Measurements from ENCODE around the gene LYPD8.
"Not testable (repeated sequence)": the region's sequence is repeated elsewhere in the genome, so short reads cannot be mapped to it uniquely, and the experiment has no call there.

Gene LYPD8

GRCh38 chr1:248755517-248755916 is at the start of gene LYPD8:
Gene LYPD8, minus strand, starts transcription at chr1:248755759. Its CDS starts 4,678 bp downstream, at chr1:248751081.
- no peak for DNase-seq

- DNase-seq: peak; percentile 70
Observed at GRCh38 chr1:248804771-248805681, 49.5 kb upstream of the LYPD8 start.

- DNase-seq: not testable (repeated sequence)
Observed at GRCh38 chr1:248803501-248803900, 47.9 kb upstream of the LYPD8 start.

GRCh38 chr1:248802454-248802853 is 46.9 kb upstream of the LYPD8 start:
- no peak for DNase-seq

- DNase-seq: no peak
Observed at GRCh38 chr1:248800459-248800858, 44.9 kb upstream of the LYPD8 start.

- no peak for DNase-seq
Observed at GRCh38 chr1:248798791-248799190, 43.2 kb upstream of the LYPD8 start.

- not testable (repeated sequence) for DNase-seq
Observed at GRCh38 chr1:248794663-248795062, 39.1 kb upstream of the LYPD8 start.

- DNase-seq: no peak
Observed at GRCh38 chr1:248793592-248793991, 38.0 kb upstream of the LYPD8 start.

GRCh38 chr1:248792342-248792741 is 36.8 kb upstream of the LYPD8 start:
- no peak for DNase-seq

GRCh38 chr1:248791010-248791409 is 35.5 kb upstream of the LYPD8 start:
- no peak for DNase-seq

GRCh38 chr1:248790456-248790855 is 34.9 kb upstream of the LYPD8 start:
- DNase-seq: no peak

- not testable (repeated sequence) for DNase-seq
Observed at GRCh38 chr1:248789337-248789736, 33.8 kb upstream of the LYPD8 start.

- no peak for DNase-seq
Observed at GRCh38 chr1:248788327-248788726, 32.8 kb upstream of the LYPD8 start.

- no peak for DNase-seq
Observed at GRCh38 chr1:248787430-248787829, 31.9 kb upstream of the LYPD8 start.

- DNase-seq: no peak
Observed at GRCh38 chr1:248786156-248786555, 30.6 kb upstream of the LYPD8 start.

- no peak for DNase-seq
Observed at GRCh38 chr1:248783367-248783766, 27.8 kb upstream of the LYPD8 start.

- DNase-seq: no peak
Observed at GRCh38 chr1:248782416-248783141, 27.0 kb upstream of the LYPD8 start.

GRCh38 chr1:248779350-248779749 is 23.8 kb upstream of the LYPD8 start:
- no peak for DNase-seq

- DNase-seq: no peak
Observed at GRCh38 chr1:248778906-248779305, 23.3 kb upstream of the LYPD8 start.

- no peak for DNase-seq
Observed at GRCh38 chr1:248776991-248777390, 21.4 kb upstream of the LYPD8 start.

- no peak for DNase-seq
Observed at GRCh38 chr1:248775441-248775840, 19.9 kb upstream of the LYPD8 start.

GRCh38 chr1:248759644-248760043 is 4.1 kb upstream of the LYPD8 start:
- DNase-seq: no peak

GRCh38 chr1:248758352-248758751 is 2.8 kb upstream of the LYPD8 start:
- no peak for DNase-seq

- DNase-seq: no peak
Observed at GRCh38 chr1:248757784-248758195, 2.2 kb upstream of the LYPD8 start.
